Upper lobe of left lung (tissue), 6 donors: ENCODE results near the gene GSN. TPM values are rescaled to one million over a fixed set of nuclear protein-coding genes. Genes with fewer than 3 reads are reported as not detected.

ENCODE experiments used
- ATAC-seq, 2 donors: fragments of 200-7000 bp; cut with Tn5 transposase; one replicate each; pipeline ENCODE4 v1.9.1; 2022; ENCODE audit warnings: mild to moderate bottlenecking in 2 of 2, moderate library complexity in 2 of 2; ENCODE audit not compliant: low FRiP score in 2 of 2
- DNase-seq, 2 donors: peaks; one replicate each; pipeline ENCODE4 v3.0.0-alpha.2; 2019 to 2020
- H3K27ac ChIP-seq, 4 donors: fragments of 200-600 bp; sonication (generic); one replicate each; pipeline ENCODE4 v1.5.1; 2016 to 2019
- H3K27me3 ChIP-seq, 4 donors: fragments of 200-600 bp; sonication (generic); one replicate each; pipeline ENCODE4 v1.5.1; 2017 to 2019
- H3K36me3 ChIP-seq, 4 donors: fragments of 200-600 bp; sonication (generic); one replicate each; pipeline ENCODE4 v1.5.1; 2016 to 2019
- H3K4me1 ChIP-seq, 4 donors: fragments of 200-600 bp; sonication (generic); one replicate each; pipeline ENCODE4 v1.5.1; 2018 to 2019
- H3K4me3 ChIP-seq, 4 donors: fragments of 200-600 bp; sonication (generic); one replicate each; pipeline ENCODE4 v1.5.1; 2017 to 2019; ENCODE audit warnings: mild to moderate bottlenecking in 2 of 4, moderate library complexity in 1 of 4
- H3K9me3 ChIP-seq, 4 donors: fragments of 200-600 bp; sonication (generic); one replicate each; pipeline ENCODE4 v1.5.1; 2018 to 2019
- EP300 ChIP-seq, 4 donors: sonication (generic); formaldehyde crosslinking; IDR thresholded peaks; one replicate each; pipeline ENCODE4 v1.5.1; 2017; ENCODE audit warnings: antibody characterized with exemption in 4 of 4, control low read depth in 2 of 4
- POLR2A ChIP-seq, 4 donors: fragments of 450-650 bp; IDR thresholded peaks; one replicate each; pipeline ENCODE4 v1.5.1; 2016 to 2017; ENCODE audit warnings: antibody characterized with exemption in 4 of 4, mild to moderate bottlenecking in 2 of 4
- POLR2AphosphoS5 ChIP-seq, 2 donors: sonication (generic); formaldehyde crosslinking; IDR thresholded peaks; one replicate each; pipeline ENCODE4 v1.5.1; 2017; ENCODE audit warnings: antibody characterized with exemption in 2 of 2
- total RNA-seq, 6 donors: library from RNA; depleted of rRNA in 4 of 6; stranded (reverse); fragments of >200 nt in 4 of 6; gene quantifications; one replicate each; pipeline versions ENCODE4 v1.1.0 to v1.2.1, GENCODE V29; 2016 to 2021
- TF ChIP-seq, protein P1 (sequence below), 6 experiments: fragments of 450-650 bp in 4 of 6; fragments of 200-600 bp in 2 of 6; sonication (generic) in 2 of 6; IDR thresholded peaks; one replicate each; pipeline ENCODE4 v1.5.1; 2016 to 2019; ENCODE audit warnings: antibody characterized with exemption in 6 of 6
- donor health status: DM: no; HTN: no; CAD: no; lungs with moderate emphysema.
- donor health status: DM: no; HTN: yes; CAD: no; lungs with severe emphysema.

The GSN gene
- total RNA-seq, 6 donors from 2014 or later, result 217 to 935 (median 648) TPM

DNA sequence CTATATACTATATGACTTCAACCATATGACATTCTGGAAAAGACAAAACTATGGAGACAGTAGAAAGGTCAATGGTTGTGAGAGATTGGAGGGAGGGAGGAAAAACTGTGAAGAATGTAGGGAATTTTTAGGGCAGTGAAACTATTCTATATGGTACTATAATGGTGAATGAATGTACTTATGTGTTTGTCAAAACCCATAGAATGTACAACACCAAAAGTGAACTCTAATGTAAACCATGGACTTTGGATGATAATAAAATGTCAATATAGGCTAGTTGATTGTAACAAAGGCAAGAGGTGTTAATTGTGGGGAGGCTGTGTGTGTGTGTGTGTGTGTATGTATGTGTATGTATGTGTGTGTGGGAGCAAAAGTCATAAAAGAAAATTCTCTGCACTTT is 112.9 kb downstream of the GSN start:
- no peak for ATAC-seq
- Histone ChIP-seq H3K36me3 (no peaks in the 10 kb centered on the region), H3K9me3 (no peaks in the 10 kb centered on the region), H3K4me3 (no peak overlapping the region), H3K27ac (no peak overlapping the region), H3K27me3 (no peaks in the 10 kb centered on the region), H3K4me1 (peaks cover 0 to 2% (median 0%) of the 10 kb centered on the region in 4 donors)
- TF ChIP-seq POLR2A (IDR thresholded peaks at IDR 0.05) (no peak), EP300 (IDR thresholded peaks at IDR 0.05) (no peak), POLR2AphosphoS5 (IDR thresholded peaks at IDR 0.05) (no peak)
- TF ChIP-seq, protein P1, sequence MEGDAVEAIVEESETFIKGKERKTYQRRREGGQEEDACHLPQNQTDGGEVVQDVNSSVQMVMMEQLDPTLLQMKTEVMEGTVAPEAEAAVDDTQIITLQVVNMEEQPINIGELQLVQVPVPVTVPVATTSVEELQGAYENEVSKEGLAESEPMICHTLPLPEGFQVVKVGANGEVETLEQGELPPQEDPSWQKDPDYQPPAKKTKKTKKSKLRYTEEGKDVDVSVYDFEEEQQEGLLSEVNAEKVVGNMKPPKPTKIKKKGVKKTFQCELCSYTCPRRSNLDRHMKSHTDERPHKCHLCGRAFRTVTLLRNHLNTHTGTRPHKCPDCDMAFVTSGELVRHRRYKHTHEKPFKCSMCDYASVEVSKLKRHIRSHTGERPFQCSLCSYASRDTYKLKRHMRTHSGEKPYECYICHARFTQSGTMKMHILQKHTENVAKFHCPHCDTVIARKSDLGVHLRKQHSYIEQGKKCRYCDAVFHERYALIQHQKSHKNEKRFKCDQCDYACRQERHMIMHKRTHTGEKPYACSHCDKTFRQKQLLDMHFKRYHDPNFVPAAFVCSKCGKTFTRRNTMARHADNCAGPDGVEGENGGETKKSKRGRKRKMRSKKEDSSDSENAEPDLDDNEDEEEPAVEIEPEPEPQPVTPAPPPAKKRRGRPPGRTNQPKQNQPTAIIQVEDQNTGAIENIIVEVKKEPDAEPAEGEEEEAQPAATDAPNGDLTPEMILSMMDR (IDR thresholded peaks at IDR 0.05), result no peak
- DNase-seq, result no peak

Other genes with a start within 250 kb of the GSN start
- 10 to 100 TPM in 5 of 6 donors, 1 to 10 TPM in 1; 7.1 to 18.9 (median 16.8) TPM for gene C5, start 217.9 kb upstream of the GSN start, total RNA-seq
- gene CNTRL, start 193.2 kb upstream of the GSN start, total RNA-seq, result 10 to 100 TPM; 16.1 to 52.4 (median 20.4) TPM
- 10 to 100 TPM; 21.3 to 90.8 (median 77.4) TPM for gene RAB14, start 66.3 kb upstream of the GSN start, total RNA-seq
- gene STOM, start 102.1 kb downstream of the GSN start, total RNA-seq, result 100 to 1,000 TPM in 5 of 6 donors, 10 to 100 TPM in 1; 96.4 to 480 (median 362) TPM
- 10 to 100 TPM in 1 of 6 donors, 1 to 10 TPM in 5; 6.3 to 12.3 (median 8.1) TPM for gene GGTA1, start 231.7 kb downstream of the GSN start, total RNA-seq